Tibial nerve (tissue), 4 donors: ENCODE results near the gene P3H3.

Source experiments
- CTCF ChIP-seq, 5 experiments: fragments of 200-600 bp in 3 of 5; fragments of 450-650 bp in 2 of 5; sonication (generic) in 3 of 5; IDR thresholded peaks; one replicate each; pipeline ENCODE4 v1.5.1; 2016 to 2019; ENCODE audit warnings: antibody characterized with exemption in 5 of 5, mild to moderate bottlenecking in 3 of 5, moderate library complexity in 2 of 5
- EP300 ChIP-seq, 2 donors: sonication (generic); formaldehyde crosslinking; IDR thresholded peaks; one replicate each; pipeline ENCODE4 v1.6.1; 2017; ENCODE audit warnings: antibody characterized with exemption in 2 of 2, mild to moderate bottlenecking in 1 of 2
- POLR2A ChIP-seq, 2 donors: fragments of 450-650 bp; IDR thresholded peaks; one replicate each; pipeline ENCODE4 v1.6.1; 2017; ENCODE audit warnings: antibody characterized with exemption in 2 of 2, mild to moderate bottlenecking in 2 of 2, moderate library complexity in 2 of 2

GRCh38 chr12:6827982-6828780 is at the start of gene P3H3:
- TF ChIP-seq CTCF (IDR thresholded peaks at IDR 0.05) (peak in 4 of 5 experiments; percentile 5 to 39 (median 17)), POLR2A (IDR thresholded peaks at IDR 0.05) (peak in 1 of 2 donors; percentile 25), EP300 (IDR thresholded peaks at IDR 0.05) (no peak)
